SJSA1 (cell line): ENCODE data around the gene TMEM88. TPM values are rescaled to one million over a fixed set of nuclear protein-coding genes. Genes with fewer than 3 reads are reported as not detected.
"Not testable (repeated sequence)": the region's sequence is repeated elsewhere in the genome, so short reads cannot be mapped to it uniquely, and the experiment has no call there.

ENCODE experiments used
- DNase-seq, 2 experiments: peaks; one replicate each; pipeline ENCODE4 v3.0.0-alpha.2; 2015 to 2020; ENCODE audit warnings: low spot score in 2 of 2, low read depth in 1 of 2
- H3K27ac ChIP-seq: fragments of 250-450 bp; sonication (Bioruptor Pico); 2 replicates; pipeline ENCODE4 v1.5.1; 2020; ENCODE audit warnings: mild to moderate bottlenecking, moderate library complexity
- H3K27me3 ChIP-seq: fragments of 250-450 bp; sonication (Bioruptor Pico); replicated peaks from 2 replicates; pipeline ENCODE4 v1.5.1; 2020; ENCODE audit warnings: mild to moderate bottlenecking, moderate library complexity
- H3K36me3 ChIP-seq: fragments of 250-450 bp; sonication (Bioruptor Pico); 2 replicates; pipeline ENCODE4 v1.5.1; 2020; ENCODE audit warnings: mild to moderate bottlenecking
- H3K4me1 ChIP-seq: fragments of 250-450 bp; sonication (Bioruptor Pico); replicated peaks from 2 replicates; pipeline ENCODE4 v1.6.1; 2021; ENCODE audit warnings: mild to moderate bottlenecking
- H3K4me3 ChIP-seq: fragments of 250-450 bp; sonication (Bioruptor Pico); 2 replicates; pipeline ENCODE4 v1.5.1; 2020; ENCODE audit warnings: mild to moderate bottlenecking
- H3K9me3 ChIP-seq: fragments of 250-450 bp; sonication (Bioruptor Pico); replicated peaks from 2 replicates; pipeline ENCODE4 v1.5.1; 2020; ENCODE audit warnings: mild to moderate bottlenecking
- total RNA-seq: library from RNA; depleted of rRNA; stranded (reverse); fragments of >200 nt; shearing (Covaris generic); gene quantifications from 2 replicates; pipeline ENCODE4 v1.2.3, GENCODE V29; 2014

The TMEM88 gene
- total RNA-seq, 1 experiment from 2014 or later: not detected

- Histone ChIP-seq H3K36me3 (peaks cover 43% of the 10 kb centered on the region), H3K4me1 (peaks cover 22% of the 10 kb centered on the region), H3K27me3 (no peaks in the 10 kb centered on the region), H3K27ac (no peak overlapping the region), H3K4me3 (no peak overlapping the region), H3K9me3 (no peaks in the 10 kb centered on the region; the same call in 1 of the 2 replicates)
- DNase-seq: no peak
Observed at GRCh38 chr17:7852919-7853690, 1.8 kb upstream of the TMEM88 start.

GRCh38 chr17:7853691-7854038 is 1.2 kb upstream of the TMEM88 start:
- H3K27ac ChIP-seq: no peak overlapping the region
- H3K4me1 ChIP-seq: peaks cover 27% of the 10 kb centered on the region
- H3K27me3 ChIP-seq: no peaks in the 10 kb centered on the region
- no peak for DNase-seq
- no peaks in the 10 kb centered on the region; the same call in 1 of the 2 replicates for H3K9me3 ChIP-seq
- H3K36me3 ChIP-seq: peaks cover 49% of the 10 kb centered on the region
- no peak overlapping the region for H3K4me3 ChIP-seq

GRCh38 chr17:7854078-7854777 is 638 bp upstream of the TMEM88 start:
- no peaks in the 10 kb centered on the region for H3K27me3 ChIP-seq
- H3K4me3 ChIP-seq: no peak overlapping the region
- DNase-seq: no peak
- H3K9me3 ChIP-seq: no peaks in the 10 kb centered on the region; the same call in 1 of the 2 replicates
- H3K27ac ChIP-seq: no peak overlapping the region
- H3K4me1 ChIP-seq: peaks cover 30% of the 10 kb centered on the region
- H3K36me3 ChIP-seq: peaks cover 46% of the 10 kb centered on the region

GRCh38 chr17:7855660-7856010 is 769 bp downstream of the TMEM88 start:
- Histone ChIP-seq H3K36me3 (peaks cover 36% of the 10 kb centered on the region), H3K27me3 (no peaks in the 10 kb centered on the region), H3K4me3 (no peak overlapping the region), H3K4me1 (peaks cover 30% of the 10 kb centered on the region), H3K9me3 (no peaks in the 10 kb centered on the region; the same call in 1 of the 2 replicates), H3K27ac (no peak overlapping the region)
- DNase-seq: no peak

- peaks cover 32% of the 10 kb centered on the region for H3K36me3 ChIP-seq
- peaks cover 30% of the 10 kb centered on the region for H3K4me1 ChIP-seq
- H3K4me3 ChIP-seq: peak overlapping the region; percentile 48
- peak overlapping the region; percentile 89 for H3K27ac ChIP-seq
- H3K27me3 ChIP-seq: no peaks in the 10 kb centered on the region
- peak; percentile 22 to 55 for DNase-seq
- H3K9me3 ChIP-seq: no peaks in the 10 kb centered on the region; the same call in 1 of the 2 replicates
Observed at GRCh38 chr17:7856011-7856810, 1.3 kb downstream of the TMEM88 start.

- H3K27ac ChIP-seq: peak within 1 kb of the TSS; percentile 89
- H3K36me3 ChIP-seq: peaks cover 24% of the 10 kb centered on the region
- no peaks in the 10 kb centered on the region for H3K9me3 ChIP-seq
- DNase-seq: peak; percentile 98 to 100
- H3K27me3 ChIP-seq: no peaks in the 10 kb centered on the region
- H3K4me3 ChIP-seq: peak within 1 kb of the TSS; percentile 48
- H3K4me1 ChIP-seq: peaks cover 26% of the 10 kb centered on the region
Observed at GRCh38 chr17:7856811-7857712, 2.2 kb downstream of the TMEM88 start, which contains the start of gene NAA38. TSS of gene NAA38 (minus strand) at chr17:7857559. CDS start at chr17:7857463, 96 bp downstream.

GRCh38 chr17:7857713-7858521 is 3.1 kb downstream of the TMEM88 start, which contains the start of gene CYB5D1:
TSS of gene CYB5D1 (plus strand) at chr17:7858003. CDS start at chr17:7858135, 132 bp downstream.
- H3K4me1 ChIP-seq: peaks cover 26% of the 10 kb centered on the region
- H3K4me3 ChIP-seq: peak within 1 kb of the TSS; percentile 48
- H3K9me3 ChIP-seq: no peaks in the 10 kb centered on the region
- DNase-seq: peak; percentile 91 to 98
- H3K27ac ChIP-seq: peak within 1 kb of the TSS; percentile 89
- peaks cover 15% of the 10 kb centered on the region for H3K36me3 ChIP-seq
- H3K27me3 ChIP-seq: no peaks in the 10 kb centered on the region

GRCh38 chr17:7858522-7858810 is 3.6 kb downstream of the TMEM88 start:
- Histone ChIP-seq H3K4me3 (peak overlapping the region; percentile 48), H3K27ac (no peak overlapping the region), H3K36me3 (peaks cover 14% of the 10 kb centered on the region), H3K9me3 (no peaks in the 10 kb centered on the region), H3K4me1 (peaks cover 26% of the 10 kb centered on the region), H3K27me3 (no peaks in the 10 kb centered on the region)
- no peak for DNase-seq

GRCh38 chr17:7859028-7859427 is 4.2 kb downstream of the TMEM88 start:
- no peak for DNase-seq
- H3K36me3 ChIP-seq: peaks cover 19% of the 10 kb centered on the region
- H3K9me3 ChIP-seq: no peaks in the 10 kb centered on the region
- H3K27me3 ChIP-seq: no peaks in the 10 kb centered on the region
- H3K4me1 ChIP-seq: peaks cover 26% of the 10 kb centered on the region
- no peak overlapping the region for H3K27ac ChIP-seq
- H3K4me3 ChIP-seq: no peak overlapping the region

GRCh38 chr17:7862692-7863437 is 8.0 kb downstream of the TMEM88 start:
- Histone ChIP-seq H3K4me1 (peaks cover 11% of the 10 kb centered on the region), H3K27ac (no peak overlapping the region), H3K4me3 (no peak overlapping the region), H3K9me3 (no peaks in the 10 kb centered on the region), H3K36me3 (peaks cover 21% of the 10 kb centered on the region), H3K27me3 (no peaks in the 10 kb centered on the region)
- peak; percentile 52 to 53 for DNase-seq

GRCh38 chr17:7864384-7864783 is 9.5 kb downstream of the TMEM88 start:
- not testable (repeated sequence) for H3K4me1 ChIP-seq, H3K4me3 ChIP-seq, H3K27me3 ChIP-seq, H3K27ac ChIP-seq, H3K9me3 ChIP-seq, DNase-seq
- peaks cover 18% of the 10 kb centered on the region for H3K36me3 ChIP-seq
